GM21360 (cell line): Measurements from ENCODE around the gene FGF1.

ENCODE experiments used
- ATAC-seq: cut with Tn5 transposase; IDR thresholded peaks from one replicate; pipeline ENCODE4 v1.9.1; 2021; ENCODE audit warnings: mild to moderate bottlenecking, moderate library complexity; ENCODE audit not compliant: unreplicated experiment

The FGF1 gene

DNA sequence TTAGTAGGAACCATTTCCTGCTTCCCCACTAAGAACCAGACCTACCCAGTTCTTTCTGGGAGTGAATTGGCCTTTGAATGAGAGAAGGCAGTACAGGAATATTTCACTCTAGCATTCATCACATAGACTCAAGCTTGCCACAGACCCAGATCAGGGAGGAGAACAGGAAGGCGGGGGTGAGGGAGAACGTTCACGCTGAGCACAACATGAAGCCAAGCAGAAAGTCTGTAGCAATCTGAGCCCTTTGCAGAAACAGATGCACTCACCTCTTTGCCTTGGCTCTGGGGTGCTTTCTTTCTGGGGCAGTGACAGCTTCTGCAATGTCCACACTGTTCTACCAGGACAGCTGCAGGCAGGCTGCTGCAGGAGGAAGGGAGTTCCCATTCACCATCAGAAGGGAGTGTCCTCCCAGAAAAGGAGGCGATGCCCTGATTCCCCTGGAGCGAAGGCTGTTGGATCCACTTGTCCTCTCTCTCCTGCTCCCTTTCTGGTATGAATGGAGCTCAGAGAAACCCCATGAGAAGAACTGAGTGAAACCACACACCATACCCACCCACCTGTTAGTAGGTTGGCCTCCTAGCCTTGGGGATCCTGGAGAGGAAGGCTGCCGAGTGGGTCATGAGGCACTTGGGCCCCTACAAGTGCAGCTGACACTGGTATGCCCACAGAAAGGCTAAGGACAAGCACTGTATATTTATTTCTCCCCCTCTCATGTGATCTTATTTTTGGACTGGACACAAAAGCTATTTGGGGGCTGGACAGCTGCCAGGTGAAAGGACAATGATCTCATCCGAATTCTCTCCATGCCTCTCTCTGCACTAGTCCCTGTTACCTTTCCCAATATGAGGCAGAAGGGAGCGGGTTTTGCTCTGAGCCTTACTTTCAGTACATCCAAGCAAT, 11.7 kb upstream of the FGF1 start:
- no peak for ATAC-seq

- no peak for ATAC-seq
Observed at GRCh38 chr5:142696379-142696778, 10.5 kb upstream of the FGF1 start.

DNA sequence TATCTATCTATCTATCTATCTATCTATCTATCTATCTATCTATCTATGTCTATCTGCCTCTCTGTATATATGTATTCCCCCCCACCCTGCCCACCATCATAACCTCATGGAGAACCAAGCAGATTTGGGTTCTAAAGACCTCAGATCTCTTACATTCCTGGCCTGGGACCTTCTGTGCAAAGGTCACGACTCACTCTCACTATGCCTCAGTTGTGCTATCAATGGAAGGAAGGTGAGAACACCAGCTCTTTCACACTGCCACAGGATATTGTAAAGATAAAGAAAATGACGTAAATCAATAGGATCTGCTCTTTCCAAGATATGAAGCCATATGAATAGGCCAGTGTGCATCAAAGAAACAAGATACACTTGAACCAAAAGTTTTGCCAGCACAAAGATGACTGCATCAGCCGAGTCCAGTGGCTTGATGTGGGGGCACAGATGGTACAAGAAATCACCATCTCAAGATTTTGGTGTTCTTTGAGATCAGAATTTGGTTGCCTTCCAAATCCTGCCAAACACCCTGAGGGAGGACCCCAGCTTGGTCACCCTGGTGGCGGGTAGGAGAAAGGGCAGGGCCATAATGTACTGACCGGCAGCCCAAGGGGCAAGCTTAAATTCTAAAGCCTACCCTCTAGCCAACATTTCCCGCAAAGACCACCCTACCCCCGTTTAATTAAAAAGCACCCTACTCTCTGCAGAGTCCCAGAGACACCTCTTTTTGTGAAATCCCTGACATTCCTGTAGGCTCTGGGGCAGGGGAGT, 8.4 kb upstream of the FGF1 start:
- no peak for ATAC-seq

- no peak for ATAC-seq
Observed at GRCh38 chr5:142692321-142692894, 6.5 kb upstream of the FGF1 start.

- ATAC-seq, result no peak
Observed at GRCh38 chr5:142690667-142691066, 4.8 kb upstream of the FGF1 start.

DNA sequence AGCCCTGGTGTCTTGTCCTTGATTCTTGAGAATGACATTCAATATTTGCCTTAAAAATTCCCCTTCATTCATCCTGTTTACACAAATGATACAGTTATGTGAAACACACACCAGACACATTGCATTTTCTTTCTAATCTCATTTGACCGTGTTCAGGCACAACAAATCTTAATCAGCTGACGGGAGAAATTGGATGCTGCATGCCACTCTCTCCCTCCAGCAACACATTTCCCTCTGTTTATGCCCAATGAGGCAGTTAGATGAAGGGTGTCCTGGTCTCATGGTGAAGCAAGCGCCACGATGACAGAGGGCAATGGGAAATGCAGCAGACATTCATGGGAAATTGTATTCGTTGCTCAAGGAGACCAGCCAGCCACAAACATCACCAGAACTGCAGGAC, 3.2 kb upstream of the FGF1 start:
- no peak for ATAC-seq

DNA sequence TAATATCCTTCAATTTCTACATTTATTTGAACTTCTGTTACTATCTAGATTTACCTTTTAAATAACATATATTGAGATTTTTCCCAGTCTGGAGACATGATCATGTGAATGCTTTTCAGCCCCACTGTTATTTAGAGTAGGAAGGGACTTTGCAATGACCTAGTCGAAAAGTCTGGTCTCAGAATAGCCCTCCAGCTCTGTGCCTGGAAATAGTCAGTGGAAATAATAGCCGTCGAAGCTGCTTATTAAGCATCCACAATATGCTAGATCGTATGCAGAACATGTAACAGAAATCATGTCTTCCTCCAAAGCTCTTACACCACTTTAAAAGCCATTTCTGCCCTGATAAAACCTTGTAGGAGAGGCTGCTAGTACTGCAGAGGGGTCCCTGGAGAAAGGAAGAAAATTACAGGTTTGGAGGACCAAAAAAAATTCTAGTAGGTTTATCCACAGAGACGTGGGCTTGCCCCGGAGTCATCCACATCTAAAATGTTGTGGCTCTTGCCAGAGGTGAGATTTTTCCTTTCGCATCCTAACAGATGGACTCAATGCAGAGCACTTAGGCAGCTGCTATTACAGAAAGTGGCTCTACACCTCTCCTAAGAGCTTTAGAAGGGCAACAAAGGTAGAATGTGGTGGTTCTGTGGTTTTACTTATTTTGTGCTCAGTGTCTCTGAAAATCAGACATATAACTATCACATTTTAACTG, 2.5 kb upstream of the FGF1 start:
- ATAC-seq, result no peak

DNA sequence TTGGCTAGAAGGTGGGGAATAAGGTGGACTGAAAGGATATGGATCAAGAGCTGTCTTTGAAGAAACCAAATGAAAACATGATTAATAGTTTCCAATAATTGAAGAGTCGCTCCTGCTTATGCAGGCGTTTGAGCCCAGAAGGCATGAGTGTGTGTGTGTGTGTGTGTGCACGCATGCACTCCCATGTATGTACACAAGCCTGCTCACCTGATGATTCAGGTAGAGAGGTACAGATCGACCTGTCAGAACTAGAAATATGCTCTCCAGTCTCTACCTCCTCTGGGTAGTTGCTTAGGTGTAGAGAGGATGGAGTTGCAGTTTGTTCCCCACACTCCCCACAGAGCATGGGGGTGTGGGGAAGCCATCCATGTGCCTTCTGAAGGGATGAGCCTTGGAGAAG, 1.1 kb upstream of the FGF1 start:
- ATAC-seq, result no peak

GRCh38 chr5:142686210-142686734, 382 bp upstream of the FGF1 start:
- no peak for ATAC-seq

DNA sequence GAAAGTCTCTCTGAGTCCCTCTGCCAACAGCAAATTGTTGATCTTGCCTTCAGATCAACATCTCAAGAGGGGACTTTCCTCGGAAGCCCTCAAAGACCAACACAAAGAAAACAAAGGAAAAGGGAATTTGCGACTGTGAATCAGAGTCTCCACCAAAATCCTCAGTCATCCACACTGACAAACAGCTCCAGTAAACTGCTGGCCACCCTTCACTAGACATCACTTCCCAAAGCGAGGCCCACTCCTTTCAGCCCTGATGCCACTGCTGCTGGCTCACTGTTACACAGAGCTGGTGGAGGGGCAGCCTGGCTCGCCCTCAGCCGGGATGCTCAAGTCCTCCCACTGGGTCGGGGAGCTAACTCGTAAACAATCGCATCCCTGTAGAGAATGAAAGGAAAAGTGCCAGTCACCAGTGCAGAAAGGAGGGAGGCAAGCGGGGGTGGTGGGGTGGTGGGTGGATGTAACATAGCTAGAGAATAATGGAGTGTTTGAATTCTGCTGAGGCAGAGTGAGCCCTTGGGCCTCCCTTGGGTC, 1.3 kb downstream of the FGF1 start:
- no peak for ATAC-seq

- ATAC-seq, result no peak
Observed at GRCh38 chr5:142683881-142684505, 1.9 kb downstream of the FGF1 start.

- ATAC-seq, result no peak
Observed at GRCh38 chr5:142683116-142683515, 2.8 kb downstream of the FGF1 start.

DNA sequence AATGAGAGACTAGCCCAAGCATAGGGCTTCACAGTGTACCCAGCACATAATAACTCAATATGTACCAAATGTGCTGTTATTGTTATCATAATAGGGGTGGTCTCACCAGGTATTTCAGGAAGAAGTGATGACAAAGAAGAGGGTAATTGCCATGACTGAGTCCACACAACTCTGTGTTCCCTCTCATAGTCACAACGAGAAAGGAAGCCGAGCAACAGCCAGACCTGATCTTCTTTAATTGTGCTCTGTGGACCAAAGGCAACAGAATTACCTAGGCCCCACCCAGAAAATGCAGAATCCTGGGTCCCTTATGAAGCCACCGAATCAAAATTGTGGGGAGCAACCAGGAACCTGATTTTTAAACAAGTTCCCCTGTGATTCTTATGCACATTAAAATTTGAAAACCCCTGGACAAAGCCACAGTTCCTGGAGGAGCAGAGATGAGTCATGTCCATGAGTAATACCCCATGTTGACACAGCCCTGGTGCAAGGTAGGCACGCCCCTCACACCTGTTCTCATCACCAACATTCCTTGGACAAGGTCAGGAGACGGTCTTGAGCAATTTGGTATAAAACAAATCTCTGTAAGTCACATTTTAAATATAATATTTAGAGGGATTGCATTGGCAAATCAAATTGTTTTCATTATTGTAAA, 5.2 kb downstream of the FGF1 start:
- no peak for ATAC-seq

- no peak for ATAC-seq
Observed at GRCh38 chr5:142679744-142680143, 6.1 kb downstream of the FGF1 start.

DNA sequence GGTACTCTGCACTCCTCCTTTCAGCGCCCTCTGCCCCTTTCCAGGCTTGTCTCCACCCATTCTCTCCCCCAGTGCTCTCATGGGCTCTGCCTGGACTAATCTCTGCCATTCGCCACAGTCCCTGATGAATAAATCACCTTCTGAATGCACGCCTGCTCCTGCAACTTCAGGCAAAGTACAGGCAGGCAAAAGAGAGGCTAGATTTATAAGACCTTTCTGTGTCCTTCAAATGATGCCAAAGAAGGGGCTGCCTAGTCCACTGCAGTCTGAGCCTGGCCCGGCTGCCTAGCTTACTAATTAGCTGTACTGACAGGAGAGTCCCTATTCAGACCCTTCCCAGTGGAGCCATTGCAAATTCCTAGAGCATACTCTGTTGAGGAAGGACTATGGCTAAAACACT, 7.4 kb downstream of the FGF1 start:
- ATAC-seq, result no peak

DNA sequence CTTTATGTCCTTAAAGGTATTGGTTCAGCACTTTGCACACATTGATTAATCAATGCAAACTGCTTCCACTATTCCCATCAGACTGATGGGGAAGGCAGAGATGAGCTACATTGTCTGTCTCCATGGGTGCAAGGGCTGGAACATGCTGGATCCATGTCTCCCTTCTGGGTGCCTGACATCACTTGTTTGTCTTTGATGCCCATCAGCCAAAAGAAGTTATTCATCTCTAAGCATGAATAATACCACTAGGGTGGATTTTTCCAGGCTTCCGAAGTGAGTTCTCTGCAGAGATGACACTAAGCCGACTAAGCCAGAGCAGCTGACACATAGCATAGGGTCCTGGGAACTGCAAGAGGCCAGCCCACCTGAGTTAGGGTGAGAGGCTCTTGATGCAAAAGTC, 8.7 kb downstream of the FGF1 start:
- ATAC-seq, result no peak

DNA sequence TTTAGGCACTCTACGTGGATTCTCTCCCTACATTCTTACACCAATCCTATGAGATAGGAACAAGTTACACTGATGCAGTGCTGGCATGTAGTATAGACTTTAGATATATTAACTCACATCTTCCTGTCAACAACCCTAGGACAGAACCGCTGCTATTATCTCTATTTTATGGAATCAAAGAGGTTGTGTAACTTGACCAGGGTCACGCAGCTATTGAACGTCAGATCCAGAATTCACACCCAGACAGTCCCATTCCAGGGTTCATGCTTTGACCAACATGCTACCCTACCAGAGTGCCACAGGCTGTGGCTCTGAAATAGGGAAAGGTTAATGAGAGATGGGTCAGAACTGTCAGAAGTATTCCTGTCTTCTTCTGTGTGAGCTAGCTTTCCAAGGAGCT, 9.6 kb downstream of the FGF1 start:
- ATAC-seq, result no peak

DNA sequence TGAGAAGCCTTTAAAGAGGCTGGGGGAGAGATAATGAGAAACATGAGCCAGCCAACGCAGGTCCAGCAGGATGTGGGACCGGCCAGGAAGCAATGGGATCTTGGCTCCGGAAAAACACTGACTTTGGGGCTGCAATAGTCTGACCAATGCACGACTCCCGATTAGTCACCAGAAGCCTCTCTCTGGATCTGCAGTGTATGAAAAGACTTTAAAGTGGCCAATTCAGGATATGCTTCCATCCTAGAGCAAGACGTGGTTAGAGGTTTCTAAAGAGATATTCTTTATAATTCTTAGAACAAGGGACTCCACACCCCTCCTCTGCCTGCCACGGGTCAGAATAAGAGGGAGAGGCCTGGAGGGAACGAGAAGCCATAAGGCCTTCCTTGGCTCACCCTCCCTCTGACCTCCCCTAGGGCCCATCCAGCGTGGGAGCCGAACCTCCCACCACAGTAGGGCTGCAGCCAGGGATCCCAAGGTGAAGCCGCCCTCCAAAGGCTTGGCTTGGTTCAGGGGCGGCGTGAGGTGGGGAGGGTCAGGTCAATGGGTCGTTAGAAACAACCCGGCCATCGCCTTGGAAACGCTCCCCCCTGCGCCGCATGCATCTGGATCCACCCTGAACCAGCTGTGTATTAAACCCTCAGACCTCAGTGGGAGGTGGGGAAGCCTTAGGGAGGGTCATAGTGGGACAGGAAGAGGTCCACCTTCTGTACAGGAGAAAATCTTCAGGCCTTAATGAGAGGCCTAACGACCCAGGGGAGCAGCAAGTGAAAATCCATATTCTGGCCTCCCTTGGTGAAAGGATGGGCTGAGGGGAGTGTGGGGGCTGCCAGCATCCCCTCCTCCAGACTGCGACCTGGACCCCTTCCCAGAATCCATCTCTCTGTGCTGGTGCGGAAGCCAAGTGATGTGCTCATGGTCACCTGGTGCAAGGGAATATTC, 11.1 kb downstream of the FGF1 start:
- no peak for ATAC-seq

GRCh38 chr5:142671801-142672200, 14.1 kb downstream of the FGF1 start:
- no peak for ATAC-seq
